Measurements from ENCODE around the gene CCDC149. TPM values are rescaled to one million over a fixed set of nuclear protein-coding genes. Genes with fewer than 3 reads are reported as not detected.

Gene CCDC149
- total and polyA plus RNA-seq, 2 of the 8 experiments (the other 6 are each of a cell fraction or from before 2014, with no cell fraction given), result 2.2 to 5.6 TPM

DNA sequence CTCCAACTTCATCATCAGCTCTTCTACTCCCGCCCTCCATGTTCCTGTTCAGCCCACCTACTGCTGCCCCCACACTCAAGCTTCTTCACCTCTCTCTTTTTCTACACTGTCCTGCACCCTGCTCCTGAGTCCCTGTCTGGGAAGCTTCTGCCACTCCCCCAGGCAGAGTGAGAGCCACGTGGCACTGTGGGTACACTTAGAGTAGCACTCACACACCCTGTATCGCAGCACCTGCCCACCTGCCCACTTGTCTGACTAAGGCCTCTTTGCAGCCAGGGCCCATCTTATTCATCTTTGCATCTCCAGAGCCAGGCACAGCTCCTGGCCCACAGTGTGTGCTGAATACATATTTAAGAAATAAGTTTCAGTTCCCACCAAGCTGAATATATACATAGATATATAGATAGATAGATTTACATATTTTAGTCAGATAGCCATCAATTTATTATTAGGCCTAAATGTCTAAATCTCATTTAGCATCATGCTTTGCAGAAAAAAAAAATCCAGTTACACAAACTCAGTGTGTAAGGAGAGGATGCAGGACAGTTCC lies 24.9 kb downstream of the CCDC149 start:
- H3K36me3 ChIP-seq (ENCODE audit: control insufficient read depth in 2 of 4, insufficient read depth in 4 of 4, low read length in 3 of 4), result no peaks in the 10 kb centered on the region
- H2BK120ac ChIP-seq (replicated peaks; ENCODE audit: low read depth, low read length), result no peak overlapping the region
- H3K9ac ChIP-seq (replicated peaks in 1 of 4; ENCODE audit: extremely low read depth in 1 of 4, low read depth in 3 of 4, low read length in 3 of 4), result no peak overlapping the region
- H4K5ac ChIP-seq (ENCODE audit: insufficient read length, low read depth, low read length), result no peak overlapping the region
- H3K79me2 ChIP-seq (ENCODE audit: control insufficient read depth in 1 of 2, insufficient read depth in 2 of 2, low read length in 2 of 2), result no peaks in the 10 kb centered on the region
- no peak overlapping the region; the same call in 1 of the 2 replicates for H2BK12ac ChIP-seq (ENCODE audit: low read depth, low read length)
- CTCF ChIA-PET (ENCODE audit: partially characterized antibody), result interaction anchor here (0.6 to 1.6 kb wide), 4 partner anchors 20 to 155 kb away, joined by 3 to 5 read pairs (median 4); no protein-coding TSS in a partner anchor
- H3K23ac ChIP-seq (ENCODE audit: insufficient read length), result no peak overlapping the region
- H3K14ac ChIP-seq (ENCODE audit: insufficient read length), result no peak overlapping the region
- H4K20me1 ChIP-seq (replicated peaks in 1 of 2; ENCODE audit: control insufficient read depth in 1 of 2, insufficient read depth in 2 of 2, low read length in 2 of 2), result no peaks in the 10 kb centered on the region
- no peak overlapping the region for H2BK5ac ChIP-seq (ENCODE audit: low read depth, low read length)
- WGBS, 2 experiments (ENCODE audit: extremely low coverage in 1 of 2, insufficient coverage in 1 of 2, insufficient read length in 1 of 2, insufficient replicate concordance in 2 of 2, low coverage in 1 of 2, low lambda C conversion rate in 2 of 2, missing lambda C conversion rate in 1 of 2), result 84% methylated on average over 3 of the region's 3 CpGs; no CpG with 5 or more reads in 1 of the 2 experiments
- no peak overlapping the region for H3K4me2 ChIP-seq (ENCODE audit: insufficient read depth in 1 of 2, low read depth in 2 of 2, low read length in 2 of 2)
- no peak overlapping the region for H2AFZ ChIP-seq (ENCODE audit: low read length)
- H3K4me3 ChIP-seq (ENCODE audit: extremely low read depth in 1 of 4, insufficient read depth in 2 of 4, low read depth in 3 of 4, low read length in 4 of 4), result no peak overlapping the region
- no peak overlapping the region for H2BK15ac ChIP-seq (ENCODE audit: low read length)
- no peak overlapping the region for H2BK20ac ChIP-seq (ENCODE audit: low read length)
- H3K4ac ChIP-seq (replicated peaks; ENCODE audit: insufficient read length, low read depth, low read length), result no peak overlapping the region
- POLR2A ChIA-PET (ENCODE audit: partially characterized antibody), result interaction anchor here (0.7 kb wide), 1 partner anchor 15 kb away, joined by 4 read pairs; no protein-coding TSS in a partner anchor
- H3K18ac ChIP-seq (ENCODE audit: extremely low read depth, low read length), result no peak overlapping the region
- no peak overlapping the region for H2AK5ac ChIP-seq (ENCODE audit: low read depth, low read length)
- no peak for FAIRE-seq
- H3K27ac ChIP-seq (ENCODE audit: low read depth, low read length), result no peak overlapping the region
- H3K23me2 ChIP-seq (ENCODE audit: low read depth, low read length), result no peaks in the 10 kb centered on the region
- no peaks in the 10 kb centered on the region for H3K9me3 ChIP-seq (ENCODE audit: insufficient read depth in 2 of 2, low read depth in 1 of 2, low read length in 1 of 2)
- no peak overlapping the region for H4K91ac ChIP-seq (replicated peaks; ENCODE audit: insufficient read length, low read length)
- no peak overlapping the region for H4K8ac ChIP-seq (ENCODE audit: extremely low read depth, insufficient read depth, low read length)
- no peak overlapping the region for H3K56ac ChIP-seq (replicated peaks; ENCODE audit: insufficient read length, low read depth, low read length)
- no peaks in the 10 kb centered on the region for H3K27me3 ChIP-seq (replicated peaks in 1 of 4; ENCODE audit: control insufficient read depth in 3 of 4, extremely low read depth in 1 of 4, insufficient read depth in 3 of 4, low read length in 3 of 4)
- no peak for DNase-seq (ENCODE audit: low read depth in 1 of 2, low spot score in 2 of 2)
- H3K4me1 ChIP-seq (replicated peaks in 1 of 4; ENCODE audit: control insufficient read depth in 3 of 4, insufficient read depth in 4 of 4, low read length in 3 of 4), result peaks cover 0 to 7% (median 0%) of the 10 kb centered on the region in 4 experiments; a peak in 3 of 7 replicates
- no peaks in the 10 kb centered on the region for H3K79me1 ChIP-seq (ENCODE audit: low read depth, low read length)
- TF ChIP-seq TBP (IDR thresholded peaks at IDR 0.05; ENCODE audit: low read depth, low read length) (no peak), BCL11A (IDR thresholded peaks at IDR 0.05; ENCODE audit: low read depth in 2 of 2, low read length in 2 of 2) (no peak), CBX5 (IDR thresholded peaks at IDR 0.05; ENCODE audit: low read depth, low read length) (no peak), SP1 (IDR thresholded peaks at IDR 0.05; ENCODE audit: low read depth, low read length) (no peak), POU5F1 (IDR thresholded peaks at IDR 0.05; ENCODE audit: low read depth, low read length) (no peak), CEBPB (IDR thresholded peaks at IDR 0.05; ENCODE audit: low read depth, low read length) (no peak), SIRT6 (IDR thresholded peaks at IDR 0.05; ENCODE audit: low read length) (no peak), KDM1A (IDR thresholded peaks at IDR 0.05; ENCODE audit: borderline replicate concordance, low read length) (no peak)
- TF ChIP-seq, protein P1, sequence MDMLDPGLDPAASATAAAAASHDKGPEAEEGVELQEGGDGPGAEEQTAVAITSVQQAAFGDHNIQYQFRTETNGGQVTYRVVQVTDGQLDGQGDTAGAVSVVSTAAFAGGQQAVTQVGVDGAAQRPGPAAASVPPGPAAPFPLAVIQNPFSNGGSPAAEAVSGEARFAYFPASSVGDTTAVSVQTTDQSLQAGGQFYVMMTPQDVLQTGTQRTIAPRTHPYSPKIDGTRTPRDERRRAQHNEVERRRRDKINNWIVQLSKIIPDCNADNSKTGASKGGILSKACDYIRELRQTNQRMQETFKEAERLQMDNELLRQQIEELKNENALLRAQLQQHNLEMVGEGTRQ (IDR thresholded peaks at IDR 0.05; ENCODE audit: low read length), result no peak
